WERI-Rb-1 (cell line): ENCODE data around the gene ATXN3.

ENCODE experiments used
- DNase-seq: peaks from one replicate; pipeline ENCODE4 v3.0.0-alpha.2; 2020
- H3K27ac ChIP-seq: fragments of 250-450 bp; sonication (Bioruptor Pico); 2 replicates; pipeline ENCODE4 v1.5.1; 2020; ENCODE audit warnings: mild to moderate bottlenecking, moderate library complexity
- H3K27me3 ChIP-seq: fragments of 250-450 bp; sonication (Bioruptor Pico); 2 replicates; pipeline ENCODE4 v1.5.1; 2021; ENCODE audit warnings: mild to moderate bottlenecking, low read depth, moderate library complexity; ENCODE audit not compliant: insufficient read depth, severe bottlenecking
- H3K36me3 ChIP-seq: fragments of 250-450 bp; sonication (Bioruptor Pico); 2 replicates; pipeline ENCODE4 v1.5.1; 2020; ENCODE audit warnings: mild to moderate bottlenecking, moderate library complexity
- H3K4me3 ChIP-seq: 2 replicates; pipeline ENCODE4 v1.5.1; 2011; ENCODE audit warnings: low read depth, mild to moderate bottlenecking, control low read depth, low read length
- H3K9me3 ChIP-seq: fragments of 250-450 bp; sonication (Bioruptor Pico); 2 replicates; pipeline ENCODE4 v1.5.1; 2021; ENCODE audit warnings: mild to moderate bottlenecking, moderate library complexity; ENCODE audit not compliant: severe bottlenecking
- TF ChIP-seq, protein P1 (sequence below): IDR thresholded peaks from 2 replicates; pipeline ENCODE4 v1.5.1; 2011; ENCODE audit warnings: low read depth, mild to moderate bottlenecking, control low read depth, inconsistent platforms, low read length

The ATXN3 gene

DNA sequence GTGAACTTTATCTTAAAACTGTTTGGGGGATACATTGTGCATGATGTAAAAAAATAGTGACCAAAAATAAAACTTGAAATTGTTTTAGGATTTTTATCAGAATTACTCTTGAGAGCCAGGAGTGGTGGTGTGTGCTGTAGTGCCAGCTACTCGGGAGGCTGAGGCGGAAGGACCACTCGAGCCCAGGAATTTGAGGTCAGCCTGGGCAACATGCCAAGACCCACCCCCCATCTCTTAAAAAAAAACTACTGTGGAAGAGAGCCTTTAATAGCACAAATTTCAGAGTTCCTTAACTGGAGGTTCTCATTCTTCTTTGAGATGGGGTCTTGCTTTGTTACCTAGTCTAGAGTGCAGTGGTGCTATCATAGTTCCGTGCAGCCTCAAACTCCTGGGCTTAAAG lies 36.9 kb upstream of the ATXN3 start:
- Histone ChIP-seq H3K27me3 (no peaks in the 10 kb centered on the region), H3K27ac (no peak overlapping the region), H3K36me3 (peaks cover 94% of the 10 kb centered on the region), H3K4me3 (no peak overlapping the region), H3K9me3 (no peaks in the 10 kb centered on the region)
- TF ChIP-seq, protein P1, sequence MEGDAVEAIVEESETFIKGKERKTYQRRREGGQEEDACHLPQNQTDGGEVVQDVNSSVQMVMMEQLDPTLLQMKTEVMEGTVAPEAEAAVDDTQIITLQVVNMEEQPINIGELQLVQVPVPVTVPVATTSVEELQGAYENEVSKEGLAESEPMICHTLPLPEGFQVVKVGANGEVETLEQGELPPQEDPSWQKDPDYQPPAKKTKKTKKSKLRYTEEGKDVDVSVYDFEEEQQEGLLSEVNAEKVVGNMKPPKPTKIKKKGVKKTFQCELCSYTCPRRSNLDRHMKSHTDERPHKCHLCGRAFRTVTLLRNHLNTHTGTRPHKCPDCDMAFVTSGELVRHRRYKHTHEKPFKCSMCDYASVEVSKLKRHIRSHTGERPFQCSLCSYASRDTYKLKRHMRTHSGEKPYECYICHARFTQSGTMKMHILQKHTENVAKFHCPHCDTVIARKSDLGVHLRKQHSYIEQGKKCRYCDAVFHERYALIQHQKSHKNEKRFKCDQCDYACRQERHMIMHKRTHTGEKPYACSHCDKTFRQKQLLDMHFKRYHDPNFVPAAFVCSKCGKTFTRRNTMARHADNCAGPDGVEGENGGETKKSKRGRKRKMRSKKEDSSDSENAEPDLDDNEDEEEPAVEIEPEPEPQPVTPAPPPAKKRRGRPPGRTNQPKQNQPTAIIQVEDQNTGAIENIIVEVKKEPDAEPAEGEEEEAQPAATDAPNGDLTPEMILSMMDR = no peak
- DNase-seq = no peak

DNA sequence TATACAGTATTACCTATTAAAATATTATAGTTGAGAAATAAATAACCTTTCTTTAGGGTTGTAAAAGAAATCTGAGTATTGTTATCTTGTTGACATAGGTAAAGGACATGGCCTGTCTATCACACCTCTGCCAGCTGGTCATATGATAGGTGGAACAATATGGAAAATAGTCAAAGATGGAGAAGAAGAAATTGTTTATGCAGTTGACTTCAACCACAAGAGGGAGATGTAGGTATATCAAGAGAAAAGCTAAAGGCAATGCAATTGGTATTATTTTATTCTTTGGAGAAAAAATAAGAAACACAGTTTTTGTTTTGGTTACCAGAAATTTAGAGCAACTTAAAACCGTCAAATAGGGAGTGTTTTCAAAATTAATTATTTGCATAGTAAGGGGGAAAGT lies 28.9 kb upstream of the ATXN3 start:
- DNase-seq = no peak
- TF ChIP-seq, protein P1 = no peak
- H3K36me3 ChIP-seq = peaks cover 85% of the 10 kb centered on the region

DNA sequence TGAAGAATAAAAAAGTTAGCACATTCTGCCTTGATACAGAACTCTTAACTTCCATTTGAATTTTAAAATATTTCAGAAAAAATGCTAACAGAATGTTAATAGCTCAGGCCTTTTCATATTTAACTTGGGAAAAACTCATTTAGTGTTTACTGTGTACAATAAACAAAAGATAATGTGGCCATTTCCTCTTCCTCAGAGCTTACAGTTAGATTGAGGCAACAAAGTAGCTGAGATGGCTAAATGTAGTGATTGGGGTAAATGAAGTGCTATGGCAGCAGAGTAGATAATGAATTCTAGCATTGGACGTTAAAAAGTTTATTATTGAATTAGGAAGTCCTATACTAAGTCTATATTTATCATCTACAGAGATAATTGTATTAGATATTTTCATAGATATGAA lies 28.1 kb upstream of the ATXN3 start:
- TF ChIP-seq, protein P1 = no peak
- Histone ChIP-seq H3K9me3 (no peaks in the 10 kb centered on the region), H3K4me3 (no peak overlapping the region), H3K27ac (no peak overlapping the region), H3K27me3 (no peaks in the 10 kb centered on the region), H3K36me3 (peaks cover 81% of the 10 kb centered on the region)
- DNase-seq = no peak

More for the DNA sequence above, 28.9 kb upstream of the ATXN3 start:
- Histone ChIP-seq H3K9me3 (no peaks in the 10 kb centered on the region), H3K27ac (no peak overlapping the region), H3K4me3 (no peak overlapping the region), H3K27me3 (no peaks in the 10 kb centered on the region)

DNA sequence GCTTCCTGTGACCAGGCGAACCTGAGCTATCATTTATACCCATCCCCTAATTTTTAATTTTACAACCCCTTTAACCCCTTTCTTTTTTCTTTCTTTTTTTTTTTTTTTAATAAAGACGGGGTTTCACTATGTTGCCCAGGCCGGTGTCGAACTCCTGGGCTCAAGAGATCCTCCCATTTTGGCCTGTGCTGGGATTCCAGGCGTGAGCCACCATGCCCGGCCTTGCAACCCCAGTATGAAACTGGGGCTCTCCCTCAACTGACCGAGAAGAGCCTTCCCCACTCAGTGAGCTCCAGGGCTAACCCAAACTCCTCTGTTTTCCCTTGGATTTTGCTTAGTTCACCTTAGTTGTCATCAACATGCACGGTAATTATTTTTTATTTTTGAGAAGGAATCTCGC lies 16.4 kb upstream of the ATXN3 start:
- no peak for DNase-seq
- Histone ChIP-seq H3K4me3 (peak overlapping the region; percentile 99), H3K9me3 (no peaks in the 10 kb centered on the region), H3K27me3 (no peaks in the 10 kb centered on the region), H3K27ac (peak overlapping the region; percentile 99), H3K36me3 (peaks cover 46% of the 10 kb centered on the region)
- TF ChIP-seq, protein P1 = no peak

DNA sequence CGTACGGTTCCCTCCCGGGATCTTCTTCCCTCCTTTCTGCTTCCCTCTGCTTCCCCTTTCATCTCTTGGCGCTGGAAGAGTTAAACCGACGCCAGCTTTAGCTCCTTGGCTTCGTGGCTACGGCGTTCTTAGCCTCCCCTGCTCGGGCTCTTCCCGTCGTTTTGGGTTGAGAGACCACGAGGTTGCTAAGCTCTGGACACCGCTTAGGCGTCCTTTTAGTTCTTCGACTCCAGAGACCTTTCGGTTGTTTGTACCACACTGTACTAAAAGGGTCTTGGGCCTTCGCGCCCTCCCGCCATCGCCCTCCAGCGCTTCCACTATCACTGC lies 15.9 kb upstream of the ATXN3 start:
- H3K9me3 ChIP-seq = no peaks in the 10 kb centered on the region

More for the DNA sequence above, 15.9 kb upstream of the ATXN3 start:
- Histone ChIP-seq H3K27ac (peak overlapping the region; percentile 99), H3K27me3 (no peaks in the 10 kb centered on the region), H3K4me3 (peak overlapping the region; percentile 99), H3K36me3 (peaks cover 45% of the 10 kb centered on the region)
- peak; percentile 43 for DNase-seq
- TF ChIP-seq, protein P1 = no peak
